NB4 (cell line): Measurements from ENCODE around the gene ZNF32.

Experiments
- DNase-seq: peaks from one replicate; pipeline ENCODE4 v3.0.0; 2010; ENCODE audit warnings: low read depth
- H3K4me3 ChIP-seq: one replicate; pipeline ENCODE4 v1.5.1; 2011; ENCODE audit warnings: mild to moderate bottlenecking, low read depth, low read length, moderate library complexity
- CTCF ChIP-seq: IDR thresholded peaks from one replicate; pipeline ENCODE4 v1.5.1; 2012; ENCODE audit warnings: low read depth, low read length
- MAX ChIP-seq: IDR thresholded peaks from 2 replicates; pipeline ENCODE4 v1.6.1; 2011; ENCODE audit warnings: low read depth, low read length
- MYC ChIP-seq: IDR thresholded peaks from 2 replicates; pipeline ENCODE4 v1.6.1; 2011; ENCODE audit warnings: low read depth, low read length
- POLR2A ChIP-seq: IDR thresholded peaks from 2 replicates; pipeline ENCODE4 v1.6.1; 2011; ENCODE audit warnings: mild to moderate bottlenecking; ENCODE audit not compliant: insufficient read length; ENCODE audit errors: extremely low read depth

ZNF32 gene

GRCh38 chr10:43596546-43596945 is 52.1 kb downstream of the ZNF32 start:
- TF ChIP-seq CTCF (no peak), MYC (no peak), POLR2A (no peak), MAX (no peak)
- no peak overlapping the region for H3K4me3 ChIP-seq
- peak; percentile 35 for DNase-seq

- no peak for DNase-seq
- no peak overlapping the region for H3K4me3 ChIP-seq
Observed at GRCh38 chr10:43595739-43596298, 52.9 kb downstream of the ZNF32 start.

GRCh38 chr10:43594944-43595589 is 53.6 kb downstream of the ZNF32 start:
- no peak for TF ChIP-seq MYC
- no peak for TF ChIP-seq MAX
- no peak for TF ChIP-seq POLR2A
- TF ChIP-seq CTCF: no peak
- no peak for DNase-seq
- H3K4me3 ChIP-seq: no peak overlapping the region

More at GRCh38 chr10:43595739-43596298, 52.9 kb downstream of the ZNF32 start:
- TF ChIP-seq MYC (no peak), POLR2A (no peak), CTCF (no peak), MAX (no peak)
